HL-60 (cell line): ENCODE measurements around the gene CEP57.

Experiments
- DNase-seq, 2 experiments: peaks; one replicate each; pipeline ENCODE4 v3.0.0-alpha.2; 2010 to 2020; ENCODE audit warnings: low read depth in 1 of 2, low spot score in 1 of 2
- H3K27ac ChIP-seq: fragments of 250-450 bp; sonication (Bioruptor Pico); replicated peaks from 2 replicates; pipeline ENCODE4 v1.5.1; 2020; ENCODE audit warnings: mild to moderate bottlenecking, moderate library complexity
- H3K27me3 ChIP-seq: fragments of 250-450 bp; sonication (Bioruptor Pico); 2 replicates; pipeline ENCODE4 v1.5.1; 2021; ENCODE audit warnings: mild to moderate bottlenecking, moderate library complexity; ENCODE audit not compliant: insufficient read depth, poor library complexity, severe bottlenecking
- H3K4me3 ChIP-seq: replicated peaks from 2 replicates; pipeline ENCODE4 v1.5.1; 2011; ENCODE audit warnings: mild to moderate bottlenecking, control low read depth, low read length; ENCODE audit not compliant: insufficient read depth
- CTCF ChIP-seq: IDR thresholded peaks from one replicate; pipeline ENCODE4 v1.5.1; 2011; ENCODE audit warnings: low read length, control low read depth, inconsistent platforms; ENCODE audit not compliant: insufficient read depth
- GABPA ChIP-seq: IDR thresholded peaks from 2 replicates; pipeline ENCODE4 v1.6.1; 2012; ENCODE audit warnings: low read depth
- POLR2AphosphoS5 ChIP-seq: IDR thresholded peaks from 2 replicates; pipeline ENCODE4 v1.6.1; 2012; ENCODE audit warnings: low read depth
- SPI1 ChIP-seq: IDR thresholded peaks from 2 replicates; pipeline ENCODE4 v1.6.1; 2012; ENCODE audit warnings: low read depth, mild to moderate bottlenecking, borderline replicate concordance
- TF ChIP-seq, protein P1 (sequence below): IDR thresholded peaks from 2 replicates; pipeline ENCODE4 v1.6.1; 2012; ENCODE audit warnings: low read depth; ENCODE audit not compliant: insufficient replicate concordance

CEP57 gene

DNA sequence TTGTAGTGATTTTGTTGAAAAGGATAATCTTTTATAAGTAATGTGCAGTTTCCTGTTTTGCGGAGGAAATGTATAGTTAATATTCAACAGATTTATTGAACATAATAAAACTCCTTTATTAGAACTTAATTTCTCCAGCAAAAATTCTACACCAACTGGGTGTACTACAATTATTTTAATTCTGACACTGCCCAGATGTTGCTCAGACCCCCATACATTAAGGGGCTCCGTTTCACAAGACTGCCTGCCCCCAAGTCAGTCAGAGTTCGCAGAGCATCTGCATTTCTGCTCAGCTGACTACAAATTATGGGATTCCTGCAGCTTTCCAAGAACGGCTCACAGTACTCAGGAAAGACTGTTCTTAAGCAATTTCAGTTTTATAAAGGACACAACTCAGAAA, 6.2 kb downstream of the CEP57 start:
- no peaks in the 10 kb centered on the region for H3K27me3 ChIP-seq

GRCh38 chr11:95799546-95799945, 9.2 kb downstream of the CEP57 start:
- Histone ChIP-seq H3K27me3 (no peaks in the 10 kb centered on the region), H3K4me3 (no peak overlapping the region), H3K27ac (no peak overlapping the region)
- TF ChIP-seq CTCF (no peak), SPI1 (no peak), POLR2AphosphoS5 (no peak), GABPA (no peak)
- TF ChIP-seq, protein P1, sequence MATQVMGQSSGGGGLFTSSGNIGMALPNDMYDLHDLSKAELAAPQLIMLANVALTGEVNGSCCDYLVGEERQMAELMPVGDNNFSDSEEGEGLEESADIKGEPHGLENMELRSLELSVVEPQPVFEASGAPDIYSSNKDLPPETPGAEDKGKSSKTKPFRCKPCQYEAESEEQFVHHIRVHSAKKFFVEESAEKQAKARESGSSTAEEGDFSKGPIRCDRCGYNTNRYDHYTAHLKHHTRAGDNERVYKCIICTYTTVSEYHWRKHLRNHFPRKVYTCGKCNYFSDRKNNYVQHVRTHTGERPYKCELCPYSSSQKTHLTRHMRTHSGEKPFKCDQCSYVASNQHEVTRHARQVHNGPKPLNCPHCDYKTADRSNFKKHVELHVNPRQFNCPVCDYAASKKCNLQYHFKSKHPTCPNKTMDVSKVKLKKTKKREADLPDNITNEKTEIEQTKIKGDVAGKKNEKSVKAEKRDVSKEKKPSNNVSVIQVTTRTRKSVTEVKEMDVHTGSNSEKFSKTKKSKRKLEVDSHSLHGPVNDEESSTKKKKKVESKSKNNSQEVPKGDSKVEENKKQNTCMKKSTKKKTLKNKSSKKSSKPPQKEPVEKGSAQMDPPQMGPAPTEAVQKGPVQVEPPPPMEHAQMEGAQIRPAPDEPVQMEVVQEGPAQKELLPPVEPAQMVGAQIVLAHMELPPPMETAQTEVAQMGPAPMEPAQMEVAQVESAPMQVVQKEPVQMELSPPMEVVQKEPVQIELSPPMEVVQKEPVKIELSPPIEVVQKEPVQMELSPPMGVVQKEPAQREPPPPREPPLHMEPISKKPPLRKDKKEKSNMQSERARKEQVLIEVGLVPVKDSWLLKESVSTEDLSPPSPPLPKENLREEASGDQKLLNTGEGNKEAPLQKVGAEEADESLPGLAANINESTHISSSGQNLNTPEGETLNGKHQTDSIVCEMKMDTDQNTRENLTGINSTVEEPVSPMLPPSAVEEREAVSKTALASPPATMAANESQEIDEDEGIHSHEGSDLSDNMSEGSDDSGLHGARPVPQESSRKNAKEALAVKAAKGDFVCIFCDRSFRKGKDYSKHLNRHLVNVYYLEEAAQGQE: no peak
- no peak for DNase-seq

More for the DNA sequence above, 6.2 kb downstream of the CEP57 start:
- no peak overlapping the region for H3K4me3 ChIP-seq
- TF ChIP-seq GABPA: no peak
- TF ChIP-seq, protein P1: no peak
- TF ChIP-seq SPI1: no peak
- TF ChIP-seq POLR2AphosphoS5: no peak
- TF ChIP-seq CTCF: no peak
- H3K27ac ChIP-seq: no peak overlapping the region
- DNase-seq: no peak

- Histone ChIP-seq H3K27me3 (no peaks in the 10 kb centered on the region), H3K27ac (no peak overlapping the region), H3K4me3 (no peak overlapping the region)
- no peak for DNase-seq
- TF ChIP-seq CTCF: no peak
- TF ChIP-seq POLR2AphosphoS5: no peak
- no peak for TF ChIP-seq SPI1
- no peak for TF ChIP-seq GABPA
- TF ChIP-seq, protein P1: no peak
Measured at GRCh38 chr11:95800438-95800837, 10.1 kb downstream of the CEP57 start.
